ENCODE data around the gene IL36RN.
"Not testable (repeated sequence)": the region's sequence is repeated elsewhere in the genome, so short reads cannot be mapped to it uniquely, and the experiment has no call there.

IL36RN gene

GRCh38 chr2:113096842-113097618 lies 38.0 kb downstream of the IL36RN start:
- not testable (repeated sequence) for H3K4me3 ChIP-seq (ENCODE audit: low read depth, low read length)

- H3K4me3 ChIP-seq (ENCODE audit: low read depth, low read length), result no peak overlapping the region
These were observed 39.0 kb downstream of the IL36RN start for GRCh38 chr2:113098041-113098440.

- H3K4me3 ChIP-seq (ENCODE audit: low read depth, low read length), result no peak overlapping the region
These were observed 39.5 kb downstream of the IL36RN start for GRCh38 chr2:113098532-113098931.

GRCh38 chr2:113102133-113102532 lies 43.1 kb downstream of the IL36RN start:
- H3K4me3 ChIP-seq (ENCODE audit: low read depth, low read length), result no peak overlapping the region

GRCh38 chr2:113103277-113103676 lies 44.3 kb downstream of the IL36RN start:
- H3K4me3 ChIP-seq (ENCODE audit: low read depth, low read length), result no peak overlapping the region

- no peak overlapping the region for H3K4me3 ChIP-seq (ENCODE audit: low read depth, low read length)
These were observed 45.1 kb downstream of the IL36RN start for GRCh38 chr2:113104054-113104611.

GRCh38 chr2:113105047-113105785 lies 46.2 kb downstream of the IL36RN start:
- no peak overlapping the region for H3K4me3 ChIP-seq (ENCODE audit: low read depth, low read length)

GRCh38 chr2:113111121-113111520 lies 52.1 kb downstream of the IL36RN start:
- no peak overlapping the region for H3K4me3 ChIP-seq (ENCODE audit: low read depth, low read length)

- no peak overlapping the region for H3K4me3 ChIP-seq (ENCODE audit: low read depth, low read length)
These were observed 52.9 kb downstream of the IL36RN start for GRCh38 chr2:113111823-113112287.

GRCh38 chr2:113112441-113112840 lies 53.4 kb downstream of the IL36RN start:
- no peak overlapping the region for H3K4me3 ChIP-seq (ENCODE audit: low read depth, low read length)

- no peak overlapping the region for H3K4me3 ChIP-seq (ENCODE audit: low read depth, low read length)
These were observed 53.9 kb downstream of the IL36RN start for GRCh38 chr2:113112871-113113270.

GRCh38 chr2:113113807-113114206 lies 54.8 kb downstream of the IL36RN start:
- H3K4me3 ChIP-seq (ENCODE audit: low read depth, low read length), result no peak overlapping the region
